Subcutaneous adipose tissue (tissue), 4 donors: ENCODE measurements around the gene PIK3R2. TPM values are rescaled to one million over a fixed set of nuclear protein-coding genes. Genes with fewer than 3 reads are reported as not detected.

ENCODE experiments used
- CTCF ChIP-seq: fragments of 450-650 bp; IDR thresholded peaks from one replicate; pipeline ENCODE4 v1.5.1; 2016; ENCODE audit warnings: low read depth, mild to moderate bottlenecking, control low read depth, antibody characterized with exemption, moderate library complexity
- small RNA-seq: library from RNA; depleted of rRNA; stranded (forward); fragments of <200 nt; gene quantifications from one replicate; pipeline ENCODE3, GENCODE V24; 2016
- total RNA-seq, 4 donors: library from RNA; depleted of rRNA; stranded (reverse); fragments of >200 nt; gene quantifications; one replicate each; pipeline ENCODE4 v1.1.0, GENCODE V29; 2016

Gene PIK3R2
- total RNA-seq, 4 donors from 2014 or later, result 4.7 to 10.0 (median 7.0) TPM

GRCh38 chr19:18208098-18208951, 55.4 kb downstream of the PIK3R2 start:
- no peak for TF ChIP-seq CTCF

- TF ChIP-seq CTCF, result no peak
Measured at GRCh38 chr19:18211683-18212082, 58.7 kb downstream of the PIK3R2 start.

- no peak for TF ChIP-seq CTCF
Measured at GRCh38 chr19:18214779-18215433, 61.9 kb downstream of the PIK3R2 start.

DNA sequence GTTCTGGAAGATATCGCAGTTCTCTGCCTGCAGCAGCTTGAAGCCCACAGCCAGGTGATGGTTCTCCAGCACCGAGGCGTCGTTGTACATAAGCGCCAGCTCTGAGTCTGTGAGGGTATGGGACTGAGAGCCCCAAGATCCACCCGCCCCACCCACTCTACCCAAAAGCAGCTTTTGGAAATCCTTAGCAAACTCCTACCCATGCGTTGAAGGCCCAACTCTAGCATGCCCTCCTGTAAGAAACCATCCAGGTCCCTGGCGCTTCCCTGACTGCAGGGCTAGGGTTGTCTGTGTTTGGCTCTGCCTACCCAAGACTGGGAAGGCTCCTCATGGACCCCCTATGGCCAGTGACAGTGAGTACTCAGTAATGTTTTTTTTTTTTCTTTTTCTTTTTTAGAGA, 63.8 kb downstream of the PIK3R2 start:
- no peak for TF ChIP-seq CTCF

GRCh38 chr19:18218159-18218558, 65.2 kb downstream of the PIK3R2 start:
- TF ChIP-seq CTCF, result no peak

DNA sequence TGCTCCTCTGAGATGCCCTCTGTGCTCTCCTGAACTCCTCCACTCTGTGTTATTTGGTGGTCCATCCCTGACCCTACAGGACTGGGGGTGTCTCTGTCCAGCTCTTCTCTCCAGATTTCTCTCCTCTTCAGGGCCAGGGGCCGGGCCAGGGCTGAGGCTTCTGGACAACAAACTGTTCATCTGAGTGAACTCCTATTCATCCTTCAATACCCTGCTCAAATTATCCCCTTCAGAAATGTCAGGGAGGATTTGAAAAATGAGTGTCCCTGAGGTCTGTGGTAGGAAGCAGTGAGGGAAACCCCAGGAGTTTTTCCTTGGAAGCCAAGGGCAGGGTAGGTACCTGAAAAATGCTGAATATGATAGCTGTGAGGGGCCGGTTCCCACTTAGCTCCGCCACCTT, 65.6 kb downstream of the PIK3R2 start:
- no peak for TF ChIP-seq CTCF

Small RNA genes within 50 kb of the gene (small RNA-seq; reads per million reads assigned to genes)
- gene IFI30, result not detected

Other genes with a start within 250 kb of the PIK3R2 start
- gene CCDC124, start 220.1 kb upstream of the PIK3R2 start, total RNA-seq, result 10 to 100 TPM; 33.4 to 54.3 (median 42.7) TPM
- gene KCNN1, start 186.1 kb upstream of the PIK3R2 start, total RNA-seq, result not detected
- gene ARRDC2, start 145.0 kb upstream of the PIK3R2 start, total RNA-seq, result 100 to 1,000 TPM in 2 of 4 donors, 10 to 100 TPM in 2; 38.5 to 140 (median 84.0) TPM
- 1 to 10 TPM in 3 of 4 donors, under 1 TPM in 1; 0.49 to 4.8 (median 2.2) TPM for gene IL12RB1, start 66.2 kb upstream of the PIK3R2 start, total RNA-seq
- 10 to 100 TPM in 1 of 4 donors, 1 to 10 TPM in 3; 5.1 to 12.2 (median 6.8) TPM for gene MAST3, start 55.4 kb upstream of the PIK3R2 start, total RNA-seq
- 100 to 1,000 TPM in 2 of 4 donors, 10 to 100 TPM in 2; 47.8 to 934 (median 110) TPM for gene IFI30, start 20.6 kb downstream of the PIK3R2 start, total RNA-seq
- gene MPV17L2, start 40.1 kb downstream of the PIK3R2 start, total RNA-seq, result 10 to 100 TPM; 11.3 to 15.8 (median 13.8) TPM
- gene RAB3A, start 50.9 kb downstream of the PIK3R2 start, total RNA-seq, result under 1 TPM in 1 of 4 donors, not detected in 3; 0.51 TPM
- not detected for gene PDE4C, start 73.3 kb downstream of the PIK3R2 start, total RNA-seq
- 1 to 10 TPM; 1.3 to 7.9 (median 3.0) TPM for gene IQCN, start 121.3 kb downstream of the PIK3R2 start, total RNA-seq
- 100 to 1,000 TPM; 101 to 314 (median 150) TPM for gene JUND, start 128.5 kb downstream of the PIK3R2 start, total RNA-seq
- gene LSM4, start 169.9 kb downstream of the PIK3R2 start, total RNA-seq, result 10 to 100 TPM; 70.3 to 87.7 (median 81.4) TPM
- 10 to 100 TPM; 17.4 to 33.9 (median 22.6) TPM for gene PGPEP1, start 187.4 kb downstream of the PIK3R2 start, total RNA-seq
- gene GDF15, start 233.0 kb downstream of the PIK3R2 start, total RNA-seq, result 10 to 100 TPM in 2 of 4 donors, 1 to 10 TPM in 2; 1.7 to 20.6 (median 8.4) TPM
- 10 to 100 TPM in 3 of 4 donors, 1 to 10 TPM in 1; 8.3 to 32.0 (median 18.7) TPM for gene LRRC25, start 244.5 kb downstream of the PIK3R2 start, total RNA-seq